GM12872 (cell line): Measurements from ENCODE around the gene ABAT.

Source experiments
- CTCF ChIP-seq: IDR thresholded peaks from 3 replicates; pipeline ENCODE4 v1.5.1; 2011; ENCODE audit warnings: low read depth, mild to moderate bottlenecking, low read length, moderate library complexity; ENCODE audit not compliant: insufficient read depth

Gene ABAT

GRCh38 chr16:8704098-8704497 lies 29.7 kb downstream of the ABAT start:
- TF ChIP-seq CTCF: no peak

DNA sequence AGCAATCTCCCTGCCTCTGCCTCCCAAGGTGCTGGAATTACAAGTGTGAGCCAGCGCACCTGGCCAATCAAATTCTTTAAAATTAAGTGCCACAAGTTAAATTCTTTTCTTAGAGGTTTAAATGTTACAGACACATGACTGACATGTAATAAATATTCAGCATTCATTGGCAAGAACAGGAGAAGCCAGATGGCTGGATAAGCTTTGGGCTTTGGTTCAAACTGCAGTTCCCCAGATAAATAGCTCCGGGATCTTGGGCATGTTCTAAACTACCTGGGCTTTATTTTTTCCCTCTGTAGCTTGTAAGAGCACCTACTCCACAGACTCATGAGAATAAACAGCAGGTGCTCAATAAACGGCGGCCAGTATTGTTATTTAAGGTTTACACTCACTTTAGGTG lies 34.1 kb downstream of the ABAT start:
- no peak for TF ChIP-seq CTCF

DNA sequence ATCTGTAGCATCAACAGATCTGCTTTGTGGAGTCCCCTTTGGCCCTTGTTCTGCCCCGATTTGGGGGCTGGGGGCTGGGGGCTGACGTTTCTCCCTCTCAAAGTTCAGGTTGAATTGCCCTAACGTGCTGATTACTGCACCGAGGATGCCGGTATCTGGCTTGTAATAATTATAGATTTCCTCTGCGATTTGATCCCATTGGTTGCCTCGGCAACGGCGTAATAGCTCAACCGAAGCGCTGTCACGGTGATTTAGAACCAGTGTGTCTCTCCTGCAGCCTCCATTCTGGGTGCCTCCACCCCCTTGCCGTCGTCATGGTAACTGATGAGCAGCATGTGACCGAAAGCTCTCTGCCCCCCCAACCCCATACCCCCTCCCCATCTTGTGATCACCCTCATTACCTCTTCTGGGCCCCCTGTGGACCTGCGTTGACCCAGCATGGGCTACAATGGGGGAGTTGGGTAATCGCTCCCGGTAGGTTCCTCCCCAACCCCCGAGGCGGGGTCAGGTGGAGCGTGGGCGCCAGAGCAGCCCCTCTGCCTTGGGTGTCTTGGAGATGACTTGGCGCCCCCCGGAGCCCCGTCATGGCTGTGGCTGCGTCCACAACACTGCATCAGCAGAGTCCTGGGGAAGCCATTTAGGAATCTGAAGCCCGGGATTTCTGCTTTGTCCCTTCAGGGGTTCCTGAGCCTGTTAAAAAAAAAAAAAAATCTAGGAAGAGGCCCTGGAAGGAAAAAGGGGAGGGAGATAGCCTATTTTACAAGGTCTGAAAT lies 38.4 kb downstream of the ABAT start:
- no peak for TF ChIP-seq CTCF

DNA sequence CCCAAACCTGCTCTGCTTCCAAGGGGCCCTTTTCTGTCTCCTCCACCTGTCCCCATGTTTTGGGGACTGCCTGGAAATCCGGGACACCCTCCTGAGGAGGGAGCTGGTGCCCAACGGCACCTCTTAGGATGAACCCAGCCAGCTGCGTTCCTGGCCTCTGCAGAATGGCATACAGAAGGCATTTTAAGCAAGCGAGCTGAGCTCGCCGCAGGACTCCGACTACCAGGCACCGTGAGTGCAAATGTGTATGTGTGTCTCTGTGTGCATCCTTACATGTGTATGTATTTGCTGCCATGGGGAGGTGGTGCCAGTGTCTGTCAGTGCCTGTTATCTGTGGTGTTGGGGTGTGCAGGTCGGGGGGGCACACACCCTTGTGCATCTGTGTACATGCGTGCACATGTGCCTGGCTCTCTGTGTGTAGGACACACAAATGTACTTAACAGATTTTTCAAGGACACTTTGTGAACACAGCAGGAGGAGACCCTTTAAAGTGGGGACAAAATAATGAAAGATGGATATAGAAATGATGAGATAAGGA lies 39.3 kb downstream of the ABAT start:
- TF ChIP-seq CTCF: no peak

- TF ChIP-seq CTCF: no peak
Observed at GRCh38 chr16:8714174-8714573, 39.8 kb downstream of the ABAT start.

DNA sequence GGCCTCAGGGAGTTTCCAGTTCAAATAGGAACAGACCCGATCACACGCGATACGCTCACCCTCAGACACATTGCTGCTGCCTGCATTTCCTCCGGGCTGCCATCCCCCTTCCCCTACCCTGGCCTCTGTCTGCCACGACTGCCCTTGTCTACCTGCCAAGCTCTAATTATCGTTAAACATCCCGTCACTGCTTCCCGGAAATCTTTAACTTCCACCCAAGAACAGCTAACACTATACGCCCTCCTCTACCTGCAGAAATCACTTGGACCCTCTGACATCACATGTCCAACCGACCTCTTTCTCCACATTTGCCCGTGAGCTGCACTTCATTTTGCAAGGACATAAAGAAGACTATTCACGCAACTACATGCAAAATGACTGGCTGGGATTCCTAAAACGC lies 40.4 kb downstream of the ABAT start:
- TF ChIP-seq CTCF: no peak

DNA sequence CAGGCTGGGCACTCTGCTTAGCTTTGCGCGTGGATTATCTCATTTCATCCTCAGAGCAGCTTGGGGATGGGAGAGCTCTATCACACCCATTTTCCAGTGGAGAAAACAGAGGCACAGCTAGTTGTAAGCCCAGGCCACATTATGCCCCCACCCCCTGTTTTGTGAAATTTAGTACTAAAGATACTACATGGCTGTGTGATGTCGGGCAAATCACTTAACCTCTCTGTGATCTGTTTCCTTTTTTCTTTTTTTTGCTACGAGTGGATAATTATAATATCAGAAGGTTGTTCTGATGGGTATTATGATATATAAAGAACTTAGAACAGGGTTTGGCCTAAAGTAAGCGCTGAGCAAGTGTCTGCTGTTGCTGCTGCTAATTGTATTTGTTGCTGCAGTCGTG lies 41.6 kb downstream of the ABAT start:
- no peak for TF ChIP-seq CTCF
